GM23338 (cell line): Measurements from ENCODE around the gene EXOC4.

Experiments used
- CTCF ChIP-seq, 2 experiments: fragments of 200-600 bp in 1 of 2; sonication (generic) in 1 of 2; conservative IDR thresholded peaks; 2 replicates each; pipeline versions ENCODE4 v1.5.1 to v1.6.1; 2016 to 2017; ENCODE audit warnings: antibody characterized with exemption in 2 of 2, low read depth in 2 of 2, mild to moderate bottlenecking in 2 of 2, moderate library complexity in 1 of 2
- ETS1 ChIP-seq: IDR thresholded peaks from 2 replicates; pipeline ENCODE4 v1.6.1; 2016; ENCODE audit warnings: antibody characterized with exemption
- TF ChIP-seq, protein P1 (sequence below): IDR thresholded peaks from one replicate; pipeline ENCODE4 v1.6.1; 2018; ENCODE audit warnings: antibody characterized with exemption; ENCODE audit not compliant: unreplicated experiment

GRCh38 chr7:133638857-133639256 is 386.0 kb downstream of the EXOC4 start:
- TF ChIP-seq CTCF (conservative IDR thresholded peaks at IDR 0.05; ENCODE audit: low read depth in 2 of 2) (no peak), ETS1 (no peak)
- TF ChIP-seq, protein P1, sequence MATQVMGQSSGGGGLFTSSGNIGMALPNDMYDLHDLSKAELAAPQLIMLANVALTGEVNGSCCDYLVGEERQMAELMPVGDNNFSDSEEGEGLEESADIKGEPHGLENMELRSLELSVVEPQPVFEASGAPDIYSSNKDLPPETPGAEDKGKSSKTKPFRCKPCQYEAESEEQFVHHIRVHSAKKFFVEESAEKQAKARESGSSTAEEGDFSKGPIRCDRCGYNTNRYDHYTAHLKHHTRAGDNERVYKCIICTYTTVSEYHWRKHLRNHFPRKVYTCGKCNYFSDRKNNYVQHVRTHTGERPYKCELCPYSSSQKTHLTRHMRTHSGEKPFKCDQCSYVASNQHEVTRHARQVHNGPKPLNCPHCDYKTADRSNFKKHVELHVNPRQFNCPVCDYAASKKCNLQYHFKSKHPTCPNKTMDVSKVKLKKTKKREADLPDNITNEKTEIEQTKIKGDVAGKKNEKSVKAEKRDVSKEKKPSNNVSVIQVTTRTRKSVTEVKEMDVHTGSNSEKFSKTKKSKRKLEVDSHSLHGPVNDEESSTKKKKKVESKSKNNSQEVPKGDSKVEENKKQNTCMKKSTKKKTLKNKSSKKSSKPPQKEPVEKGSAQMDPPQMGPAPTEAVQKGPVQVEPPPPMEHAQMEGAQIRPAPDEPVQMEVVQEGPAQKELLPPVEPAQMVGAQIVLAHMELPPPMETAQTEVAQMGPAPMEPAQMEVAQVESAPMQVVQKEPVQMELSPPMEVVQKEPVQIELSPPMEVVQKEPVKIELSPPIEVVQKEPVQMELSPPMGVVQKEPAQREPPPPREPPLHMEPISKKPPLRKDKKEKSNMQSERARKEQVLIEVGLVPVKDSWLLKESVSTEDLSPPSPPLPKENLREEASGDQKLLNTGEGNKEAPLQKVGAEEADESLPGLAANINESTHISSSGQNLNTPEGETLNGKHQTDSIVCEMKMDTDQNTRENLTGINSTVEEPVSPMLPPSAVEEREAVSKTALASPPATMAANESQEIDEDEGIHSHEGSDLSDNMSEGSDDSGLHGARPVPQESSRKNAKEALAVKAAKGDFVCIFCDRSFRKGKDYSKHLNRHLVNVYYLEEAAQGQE = no peak
